IMR-90 (cell line): ENCODE results near the gene HDAC9. TPM values are rescaled to one million over a fixed set of nuclear protein-coding genes. Genes with fewer than 3 reads are reported as not detected.

Experiments
- ATAC-seq: fragments of 200-7000 bp; cut with Tn5 transposase; 2 replicates; pipeline ENCODE4 v1.9.1; 2020; ENCODE audit warnings: low read depth, mild to moderate bottlenecking, moderate library complexity
- BruUV-seq: library from RNA; stranded (reverse); fragments of 400-500 nt; replicated peaks from 2 replicates; lab custom pipeline; 2021; lab: Mats Ljungman, UMichigan
- CTCF ChIA-PET: fragments of 300-600 bp; formaldehyde crosslinking; extraction: SDS; loops from one replicate; lab custom pipeline; 2021; ENCODE audit warnings: antibody characterized with exemption; lab: Yijun Ruan, JAX
- POLR2A ChIA-PET: fragments of 300-600 bp; sonication (Branson Sonifier 250); formaldehyde crosslinking; loops from one replicate; lab custom pipeline; 2022; ENCODE audit warnings: antibody characterized with exemption; ENCODE audit not compliant: unreplicated experiment; lab: Charles Lee
- DNase-seq: peaks from one replicate; pipeline ENCODE4 v3.0.0; 2013
- H2AFZ ChIP-seq: replicated peaks from 2 replicates; pipeline ENCODE3; 2013; ENCODE audit warnings: low read length, mild to moderate bottlenecking; ENCODE audit not compliant: poor library complexity
- H2AK5ac ChIP-seq: 2 replicates; pipeline ENCODE4 v1.6.1; 2013; ENCODE audit warnings: low read depth, low read length, inconsistent platforms
- H2AK9ac ChIP-seq: replicated peaks from 2 replicates; pipeline ENCODE3; 2013; ENCODE audit warnings: mild to moderate bottlenecking, low read depth, low read length, moderate library complexity; ENCODE audit not compliant: poor library complexity
- H2BK120ac ChIP-seq: 2 replicates; pipeline ENCODE4 v1.6.1; 2013; ENCODE audit warnings: low read depth, low read length, inconsistent platforms
- H2BK15ac ChIP-seq: 3 replicates; pipeline ENCODE4 v1.6.1; 2013; ENCODE audit warnings: low read depth, low read length, inconsistent platforms
- H2BK20ac ChIP-seq: 2 replicates; pipeline ENCODE4 v1.6.1; 2013; ENCODE audit warnings: low read depth, mild to moderate bottlenecking, inconsistent platforms, low read length, moderate library complexity
- H2BK5ac ChIP-seq: 2 replicates; pipeline ENCODE4 v1.6.1; 2013; ENCODE audit warnings: mild to moderate bottlenecking, low read depth, low read length, inconsistent platforms; ENCODE audit not compliant: poor library complexity, severe bottlenecking
- H3K14ac ChIP-seq: replicated peaks from 2 replicates; pipeline ENCODE4 v1.6.1; 2013; ENCODE audit warnings: low read depth, low read length, inconsistent platforms
- H3K18ac ChIP-seq: 2 replicates; pipeline ENCODE4 v1.6.1; 2013; ENCODE audit warnings: low read depth, low read length, control low read depth
- H3K23ac ChIP-seq: 2 replicates; pipeline ENCODE4 v1.6.1; 2013; ENCODE audit warnings: low read depth, low read length, inconsistent platforms
- H3K27ac ChIP-seq: 2 replicates; pipeline ENCODE4 v1.5.1; 2013; ENCODE audit warnings: mild to moderate bottlenecking, control low read depth, low read length; ENCODE audit not compliant: insufficient read depth
- H3K27me3 ChIP-seq: 2 replicates; pipeline ENCODE4 v1.6.1; 2013; ENCODE audit warnings: low read length; ENCODE audit not compliant: control insufficient read depth, insufficient read depth
- H3K36me3 ChIP-seq: 2 replicates; pipeline ENCODE4 v1.6.1; 2013; ENCODE audit warnings: low read length, mixed read lengths; ENCODE audit not compliant: control insufficient read depth, insufficient read depth
- H3K4ac ChIP-seq: 2 replicates; pipeline ENCODE4 v1.6.1; 2013; ENCODE audit warnings: low read depth, low read length, inconsistent platforms
- H3K4me1 ChIP-seq: 2 replicates; pipeline ENCODE4 v1.6.1; 2013; ENCODE audit warnings: low read length, mixed read lengths; ENCODE audit not compliant: control insufficient read depth, insufficient read depth
- H3K4me2 ChIP-seq: 2 replicates; pipeline ENCODE4 v1.6.1; 2013; ENCODE audit warnings: low read depth, mild to moderate bottlenecking, control low read depth, low read length, moderate library complexity
- H3K4me3 ChIP-seq: 2 replicates; pipeline ENCODE4 v1.5.1; 2013; ENCODE audit warnings: low read depth, mild to moderate bottlenecking, control low read depth, low read length, moderate library complexity; ENCODE audit not compliant: insufficient read depth
- H3K56ac ChIP-seq: 2 replicates; pipeline ENCODE4 v1.6.1; 2013; ENCODE audit warnings: low read length, inconsistent platforms; ENCODE audit not compliant: insufficient read depth; ENCODE audit errors: extremely low read depth
- H3K79me1 ChIP-seq, 2 experiments: 2 replicates each; pipeline ENCODE4 v1.6.1; 2013; ENCODE audit warnings: low read length in 2 of 2, inconsistent platforms in 1 of 2, low read depth in 1 of 2
- H3K9ac ChIP-seq: 2 replicates; pipeline ENCODE4 v1.6.1; 2013; ENCODE audit warnings: low read depth, low read length, control low read depth
- H3K9me1 ChIP-seq: 2 replicates; pipeline ENCODE4 v1.6.1; 2013; ENCODE audit warnings: low read length, inconsistent platforms; ENCODE audit not compliant: insufficient read depth
- H3K9me3 ChIP-seq: 2 replicates; pipeline ENCODE4 v1.6.1; 2013; ENCODE audit warnings: low read length; ENCODE audit not compliant: control insufficient read depth, insufficient read depth
- H4K20me1 ChIP-seq: 2 replicates; pipeline ENCODE4 v1.6.1; 2013; ENCODE audit warnings: low read length, inconsistent platforms; ENCODE audit not compliant: insufficient read depth
- H4K5ac ChIP-seq: 2 replicates; pipeline ENCODE4 v1.6.1; 2013; ENCODE audit warnings: mild to moderate bottlenecking, low read depth, low read length, control low read depth
- H4K8ac ChIP-seq, 2 experiments: 2 replicates each; pipeline ENCODE4 v1.6.1; 2013; ENCODE audit warnings: low read depth in 2 of 2, low read length in 2 of 2, control low read depth in 1 of 2, inconsistent platforms in 1 of 2
- H4K91ac ChIP-seq: 2 replicates; pipeline ENCODE4 v1.6.1; 2013; ENCODE audit warnings: low read depth, low read length, inconsistent platforms; ENCODE audit not compliant: insufficient read depth
- RFX5 ChIP-seq: IDR thresholded peaks from 2 replicates; pipeline ENCODE4 v1.8.0; 2012; ENCODE audit warnings: low read depth, mild to moderate bottlenecking, low read length, moderate library complexity
- WGBS, 2 experiments: methylation state at CpG; one replicate each; pipeline versions ENCODE4 v1.1.5 to v1.1.7; 2013; ENCODE audit warnings: missing lambda C conversion rate in 2 of 2; ENCODE audit not compliant: insufficient read length in 1 of 2; ENCODE audit errors: extremely low coverage in 2 of 2; 5-methylcytosine and 5-hydroxymethylcytosine counted together
- dilution Hi-C: fragments of 300-500 bp; cut with HindIII; formaldehyde crosslinking; loops from one replicate; pipeline ENCODE4 v1.14.3; 2018; ENCODE audit warnings: low sequenced_read_pairs; ENCODE audit not compliant: unreplicated experiment
- in situ Hi-C: fragments of 300-500 bp; cut with MboI; formaldehyde crosslinking; loops from 3 replicates; pipeline ENCODE4 v1.14.3; 2019; ENCODE audit warnings: low sequenced_read_pairs, inconsistent platforms, mixed read lengths
- intact Hi-C: fragments of 100-400 bp; cut with micrococcal nuclease; formaldehyde crosslinking; loops from 2 replicates; pipeline ENCODE4 v1.10.0; 2022
- polyA plus RNA-seq, 3 experiments: library from polyadenylated mRNA; depleted of rRNA; stranded (reverse); fragments of >200 nt; gene quantifications; 2 replicates each; pipeline ENCODE4 v1.2.3, GENCODE V29; 2012; ENCODE audit warnings: low replicate concordance in 1 of 3
- total RNA-seq: library from RNA; depleted of rRNA; stranded (reverse); fragments of >200 nt; gene quantifications from 2 replicates; pipeline ENCODE4 v1.2.3, GENCODE V29; 2012

Gene HDAC9
- total and polyA plus RNA-seq, 2 of the 4 experiments (the other 2 are of a cell fraction), result 4.3 to 24.7 TPM

DNA sequence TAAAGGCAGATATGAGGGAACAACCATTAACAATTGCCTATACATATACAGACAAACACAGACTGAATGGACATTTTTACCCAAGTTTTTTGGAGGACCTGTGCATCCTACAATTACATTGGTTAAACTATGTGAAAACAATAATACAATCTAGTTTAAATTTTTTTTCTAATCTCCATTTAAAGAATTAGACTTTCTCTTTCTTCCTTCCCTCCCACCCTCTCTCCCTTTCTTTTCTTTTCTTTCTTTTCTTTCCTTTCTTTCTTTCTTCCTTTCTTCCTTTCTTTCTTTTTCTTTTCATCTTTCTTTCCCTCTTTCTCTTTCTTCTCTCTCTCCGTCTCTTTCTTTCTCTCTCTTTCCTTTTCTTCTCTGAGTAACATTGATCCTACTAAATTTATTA, 183.7 kb downstream of the HDAC9 start:
- Histone ChIP-seq H4K91ac (no peak overlapping the region), H3K14ac (no peak overlapping the region), H3K56ac (no peak overlapping the region), H3K4ac (no peak overlapping the region), H2BK120ac (no peak overlapping the region), H2BK15ac (no peak overlapping the region), H3K4me3 (no peak overlapping the region), H3K36me3 (no peaks in the 10 kb centered on the region), H2AK5ac (no peak overlapping the region), H3K9ac (no peak overlapping the region), H3K27ac (no peak overlapping the region), H3K4me2 (no peak overlapping the region), H2BK20ac (no peak overlapping the region), H3K9me3 (no peaks in the 10 kb centered on the region), H4K5ac (no peak overlapping the region), H4K20me1 (no peaks in the 10 kb centered on the region), H3K18ac (no peak overlapping the region), H4K8ac (no peak overlapping the region), H2BK5ac (no peak overlapping the region), H2AFZ (no peak overlapping the region), H3K9me1 (no peaks in the 10 kb centered on the region), H3K23ac (no peak overlapping the region), H3K79me1 (no peaks in the 10 kb centered on the region), H3K4me1 (no peaks in the 10 kb centered on the region), H2AK9ac (no peak overlapping the region), H3K27me3 (no peaks in the 10 kb centered on the region)
- POLR2A ChIA-PET, result no interaction called here
- no TSS peak for BruUV-seq
- WGBS, 2 experiments, result no CpG with 5 or more reads among the region's 1 CpG
- dilution Hi-C loops, result no loop called here
- CTCF ChIA-PET, result no interaction called here
- TF ChIP-seq RFX5, result no peak
- in situ Hi-C loops, result loop anchor here (25.0 kb wide), 1 partner anchor 758 kb away; no protein-coding TSS in a partner anchor
- intact Hi-C loops, result no loop called here
- ATAC-seq, result no peak
- DNase-seq, result no peak
